Tibial artery (tissue), 4 donors: ENCODE data around the gene CLCA4.

Source experiments
- DNase-seq, 2 donors: peaks; one replicate each; pipeline ENCODE4 v3.0.0-alpha.2; 2019
- H3K27ac ChIP-seq, 2 donors: fragments of 200-600 bp; sonication (generic) in 1 of 2; 1 replicate in 1 of 2; 2 replicates in 1 of 2; pipeline ENCODE4 v1.5.1; 2018 to 2019; ENCODE audit warnings: mild to moderate bottlenecking in 1 of 2
- H3K27me3 ChIP-seq, 2 donors: fragments of 200-600 bp; sonication (generic) in 1 of 2; one replicate each; pipeline versions ENCODE4 v1.5.1 to v1.6.0; 2016 to 2019
- H3K36me3 ChIP-seq, 3 donors: fragments of 200-600 bp; sonication (generic) in 2 of 3; one replicate each; pipeline ENCODE4 v1.5.1; 2016 to 2019; ENCODE audit warnings: mild to moderate bottlenecking in 2 of 3
- H3K4me1 ChIP-seq, 4 donors: fragments of 200-600 bp; sonication (generic) in 2 of 4; 1 replicate in 3 of 4; 2 replicates in 1 of 4; pipeline ENCODE4 v1.5.1; 2016 to 2019
- H3K4me3 ChIP-seq, 2 donors: fragments of 200-600 bp; sonication (generic) in 1 of 2; 1 replicate in 1 of 2; 2 replicates in 1 of 2; pipeline ENCODE4 v1.5.1; 2018 to 2019; ENCODE audit warnings: mild to moderate bottlenecking in 2 of 2
- H3K9me3 ChIP-seq, 3 donors: fragments of 200-600 bp; sonication (generic) in 1 of 3; one replicate each; pipeline ENCODE4 v1.5.1; 2016 to 2019
- intact Hi-C: fragments of 100-400 bp; cut with DNase I; formaldehyde crosslinking; loops from one replicate; pipeline ENCODE4 v1.15.0; 2023; ENCODE audit warnings: low total_unique reads
- TF ChIP-seq, protein P1 (sequence below), 2 experiments: fragments of 200-600 bp in 1 of 2; fragments of 450-650 bp in 1 of 2; IDR thresholded peaks; one replicate each; pipeline ENCODE4 v1.5.1; 2017 to 2019; ENCODE audit warnings: antibody characterized with exemption in 2 of 2, mild to moderate bottlenecking in 1 of 2, moderate library complexity in 1 of 2

CLCA4 gene

DNA sequence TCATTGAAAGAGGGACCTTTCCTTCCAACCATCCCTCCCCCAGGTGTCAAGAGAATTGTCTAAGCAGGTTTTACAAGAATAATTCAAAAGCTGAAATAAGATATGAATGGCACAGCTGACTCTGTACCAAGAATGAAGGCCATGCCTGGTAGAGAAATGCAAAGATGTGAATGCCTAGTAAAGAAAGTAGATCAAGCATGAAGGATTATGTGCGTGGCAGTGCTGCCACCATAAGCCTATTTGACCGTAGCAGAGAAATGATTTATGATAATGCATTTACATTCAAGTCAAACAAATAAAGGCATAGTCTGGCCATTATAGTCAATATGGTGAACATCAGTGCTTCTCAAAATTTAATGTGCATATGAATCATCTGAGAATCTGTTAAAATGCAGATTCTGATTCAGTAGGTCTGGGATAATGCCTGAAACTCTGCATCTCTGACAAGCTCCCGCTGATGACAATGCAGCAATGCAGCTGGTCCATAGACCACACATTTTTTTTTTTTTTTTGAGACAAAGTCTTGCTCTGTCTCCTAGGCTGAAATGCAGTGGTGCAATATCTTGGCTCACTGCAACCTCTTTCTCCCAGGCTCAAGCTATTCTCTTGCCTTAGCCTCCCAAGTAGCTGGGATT, 16.6 kb upstream of the CLCA4 start:
- no peak for DNase-seq
- intact Hi-C loops, result no loop called here
- H3K4me3 ChIP-seq, result no peak overlapping the region

DNA sequence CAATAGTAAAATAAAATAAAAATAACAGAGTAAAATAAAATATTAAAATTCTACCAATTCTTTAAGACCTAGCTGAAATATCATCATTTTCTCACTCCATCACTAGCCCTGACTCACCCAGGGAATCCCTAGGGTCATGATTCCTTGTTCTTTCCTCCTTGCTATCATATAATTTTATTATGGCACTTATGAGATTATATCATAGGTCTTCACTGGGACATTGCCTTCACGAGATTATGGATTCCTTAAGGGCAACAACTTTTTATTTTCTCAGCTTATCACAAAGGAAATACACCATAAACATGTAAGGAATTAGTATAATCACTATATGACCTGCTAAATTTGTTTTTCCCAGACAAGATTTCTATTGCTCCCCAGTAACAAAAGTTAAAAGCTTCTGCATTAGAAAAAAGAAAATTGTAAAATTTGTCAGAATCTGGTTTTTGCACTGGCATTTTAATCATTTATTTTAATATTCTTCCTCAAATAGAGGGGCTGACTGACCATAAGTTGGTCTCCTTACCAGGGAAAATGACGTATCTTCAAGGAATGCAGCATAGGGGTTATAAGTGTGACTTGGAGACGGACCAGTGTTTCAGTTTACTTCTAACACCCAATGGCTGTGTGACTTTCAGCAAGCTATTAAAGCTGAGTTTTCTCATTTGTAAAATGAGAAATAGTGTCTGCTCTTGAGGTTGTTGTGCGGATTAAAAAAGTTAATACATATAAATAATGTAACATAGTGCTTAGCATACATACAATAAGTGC, 8.8 kb upstream of the CLCA4 start:
- no peaks in the 10 kb centered on the region for H3K4me1 ChIP-seq
- no peaks in the 10 kb centered on the region for H3K9me3 ChIP-seq
- TF ChIP-seq, protein P1, sequence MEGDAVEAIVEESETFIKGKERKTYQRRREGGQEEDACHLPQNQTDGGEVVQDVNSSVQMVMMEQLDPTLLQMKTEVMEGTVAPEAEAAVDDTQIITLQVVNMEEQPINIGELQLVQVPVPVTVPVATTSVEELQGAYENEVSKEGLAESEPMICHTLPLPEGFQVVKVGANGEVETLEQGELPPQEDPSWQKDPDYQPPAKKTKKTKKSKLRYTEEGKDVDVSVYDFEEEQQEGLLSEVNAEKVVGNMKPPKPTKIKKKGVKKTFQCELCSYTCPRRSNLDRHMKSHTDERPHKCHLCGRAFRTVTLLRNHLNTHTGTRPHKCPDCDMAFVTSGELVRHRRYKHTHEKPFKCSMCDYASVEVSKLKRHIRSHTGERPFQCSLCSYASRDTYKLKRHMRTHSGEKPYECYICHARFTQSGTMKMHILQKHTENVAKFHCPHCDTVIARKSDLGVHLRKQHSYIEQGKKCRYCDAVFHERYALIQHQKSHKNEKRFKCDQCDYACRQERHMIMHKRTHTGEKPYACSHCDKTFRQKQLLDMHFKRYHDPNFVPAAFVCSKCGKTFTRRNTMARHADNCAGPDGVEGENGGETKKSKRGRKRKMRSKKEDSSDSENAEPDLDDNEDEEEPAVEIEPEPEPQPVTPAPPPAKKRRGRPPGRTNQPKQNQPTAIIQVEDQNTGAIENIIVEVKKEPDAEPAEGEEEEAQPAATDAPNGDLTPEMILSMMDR (IDR thresholded peaks at IDR 0.05), result no peak
- H3K27me3 ChIP-seq, result peaks cover 0 to 3% of the 10 kb centered on the region in 2 donors
- no peaks in the 10 kb centered on the region for H3K36me3 ChIP-seq
- H3K4me3 ChIP-seq, result no peak overlapping the region
- DNase-seq, result no peak
- intact Hi-C loops, result no loop called here
- no peak overlapping the region for H3K27ac ChIP-seq

More for the DNA sequence above, 16.6 kb upstream of the CLCA4 start:
- no peaks in the 10 kb centered on the region for H3K9me3 ChIP-seq
- TF ChIP-seq, protein P1 (IDR thresholded peaks at IDR 0.05), result no peak
- H3K36me3 ChIP-seq, result no peaks in the 10 kb centered on the region
- H3K4me1 ChIP-seq, result no peaks in the 10 kb centered on the region
- H3K27me3 ChIP-seq, result no peaks in the 10 kb centered on the region
- no peak overlapping the region for H3K27ac ChIP-seq

DNA sequence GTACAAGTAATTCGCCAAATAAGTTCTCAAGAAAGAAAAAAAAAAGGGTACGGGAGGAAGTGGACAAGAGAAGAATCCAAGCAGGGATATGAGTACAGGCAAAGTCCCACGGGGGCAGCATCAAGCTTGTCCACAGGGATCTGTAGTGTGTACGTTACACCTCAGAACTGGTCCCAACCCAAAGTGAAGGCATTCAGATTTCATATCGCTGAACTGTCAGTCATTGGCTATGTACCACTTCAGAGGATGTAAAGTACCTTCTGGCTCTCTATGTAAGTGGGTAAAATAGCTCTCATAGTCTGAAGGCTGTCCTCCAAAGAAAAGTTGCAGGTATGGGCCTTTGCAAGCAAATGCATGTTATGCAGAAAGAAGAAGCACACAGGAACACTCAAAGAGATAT, 8.1 kb upstream of the CLCA4 start:
- intact Hi-C loops, result no loop called here
- TF ChIP-seq, protein P1 (IDR thresholded peaks at IDR 0.05), result no peak
- Histone ChIP-seq H3K9me3 (no peaks in the 10 kb centered on the region), H3K4me1 (no peaks in the 10 kb centered on the region), H3K27ac (no peak overlapping the region), H3K27me3 (peaks cover 0 to 3% of the 10 kb centered on the region in 2 donors), H3K36me3 (no peaks in the 10 kb centered on the region), H3K4me3 (no peak overlapping the region)
- no peak for DNase-seq

DNA sequence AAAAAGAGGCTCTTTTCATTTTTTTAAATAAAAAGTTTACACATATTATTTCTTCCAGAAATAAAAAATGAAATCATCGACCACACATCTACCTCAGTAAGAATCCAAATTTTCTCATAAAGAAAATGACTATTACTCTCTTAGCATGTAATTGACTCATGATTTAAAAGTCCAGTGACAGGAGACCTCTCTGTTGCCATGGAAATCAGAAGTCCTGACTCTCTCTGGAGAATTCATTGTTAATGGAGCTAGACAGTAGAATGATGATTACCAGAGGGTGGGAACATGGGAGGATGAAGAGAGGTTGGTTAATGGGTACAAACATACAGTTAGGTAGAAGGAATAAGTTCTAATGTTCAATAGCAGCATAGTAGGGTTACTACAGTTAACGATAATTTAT, 5.0 kb upstream of the CLCA4 start:
- intact Hi-C loops, result no loop called here
- no peaks in the 10 kb centered on the region for H3K9me3 ChIP-seq
- no peak for DNase-seq
- H3K4me1 ChIP-seq, result no peaks in the 10 kb centered on the region
- H3K27me3 ChIP-seq, result peaks cover 0 to 3% of the 10 kb centered on the region in 2 donors
- no peak overlapping the region for H3K4me3 ChIP-seq
- H3K27ac ChIP-seq, result no peak overlapping the region
- TF ChIP-seq, protein P1 (IDR thresholded peaks at IDR 0.05), result no peak
- H3K36me3 ChIP-seq, result no peaks in the 10 kb centered on the region

DNA sequence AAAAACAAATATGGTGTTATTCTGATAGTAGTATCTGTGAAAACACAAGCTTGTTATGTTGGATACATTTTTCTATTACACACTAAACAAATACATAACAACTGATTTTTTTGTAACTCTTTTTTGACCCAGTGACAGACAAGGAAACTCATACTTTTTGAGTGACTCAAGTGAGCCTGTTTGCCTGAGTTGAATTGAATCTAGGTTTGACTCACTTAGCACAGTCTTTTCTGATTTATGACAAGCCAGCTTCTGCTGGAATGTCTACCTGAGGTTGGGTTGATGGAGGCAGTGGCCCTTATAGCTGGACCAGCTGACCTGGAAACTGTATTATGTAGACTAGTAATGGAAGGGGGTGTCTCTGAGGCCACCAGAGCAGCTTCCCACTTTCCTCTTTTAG, 4.2 kb upstream of the CLCA4 start:
- Histone ChIP-seq H3K4me1 (no peaks in the 10 kb centered on the region), H3K4me3 (no peak overlapping the region), H3K27me3 (peaks cover 0 to 3% of the 10 kb centered on the region in 2 donors), H3K27ac (no peak overlapping the region), H3K9me3 (no peaks in the 10 kb centered on the region), H3K36me3 (no peaks in the 10 kb centered on the region)
- TF ChIP-seq, protein P1 (IDR thresholded peaks at IDR 0.05), result no peak
- intact Hi-C loops, result no loop called here
- DNase-seq, result no peak
